Lower lobe of right lung (tissue), 2 donors: ENCODE results near the gene BUD13. TPM values are rescaled to one million over a fixed set of nuclear protein-coding genes. Genes with fewer than 3 reads are reported as not detected.
A peak's percentile ranks its signal among the peaks of the same experiment; 100 is the strongest.
"Not testable (repeated sequence)": the region's sequence is repeated elsewhere in the genome, so short reads cannot be mapped to it uniquely, and the experiment has no call there.

Experiments used
- ATAC-seq, 2 donors: fragments of 200-7000 bp; cut with Tn5 transposase; one replicate each; pipeline ENCODE4 v1.9.1; 2020 to 2022; ENCODE audit warnings: mild to moderate bottlenecking in 2 of 2, moderate library complexity in 2 of 2
- DNase-seq: peaks from one replicate; pipeline ENCODE4 v3.0.0-alpha.2; 2020
- H3K27ac ChIP-seq: fragments of 200-600 bp; one replicate; pipeline ENCODE4 v1.8.0; 2022
- H3K27me3 ChIP-seq: fragments of 200-600 bp; one replicate; pipeline ENCODE4 v1.8.0; 2022; ENCODE audit warnings: low read depth
- H3K36me3 ChIP-seq: fragments of 200-600 bp; one replicate; pipeline ENCODE4 v1.8.0; 2022; ENCODE audit warnings: mild to moderate bottlenecking
- H3K4me1 ChIP-seq: fragments of 200-600 bp; one replicate; pipeline ENCODE4 v1.8.0; 2022
- H3K4me3 ChIP-seq: fragments of 200-600 bp; one replicate; pipeline ENCODE4 v1.8.0; 2022; ENCODE audit warnings: mild to moderate bottlenecking
- H3K9me3 ChIP-seq: fragments of 200-600 bp; one replicate; pipeline ENCODE4 v1.8.0; 2022
- intact Hi-C: fragments of 100-400 bp; cut with DNase I; formaldehyde crosslinking; loops from one replicate; pipeline ENCODE4 v1.11.0; 2022
- total RNA-seq: library from RNA; stranded (reverse); fragmentation: NEBNext Ultra II Directional; extraction: Animal tissue kit (Norgen Biotek cat#: 25700); gene quantifications from one replicate; pipeline ENCODE4 v1.2.1, GENCODE V29; 2021
- TF ChIP-seq, protein P1 (sequence below): fragments of 200-600 bp; IDR thresholded peaks from one replicate; pipeline ENCODE4 v1.8.0; 2022; ENCODE audit warnings: antibody characterized with exemption, mild to moderate bottlenecking
- donor health status: DM: no; HTN: yes; CAD: no; lungs with severe emphysema.

BUD13 gene
- total RNA-seq, 1 donor from 2014 or later, result 15.8 TPM

DNA sequence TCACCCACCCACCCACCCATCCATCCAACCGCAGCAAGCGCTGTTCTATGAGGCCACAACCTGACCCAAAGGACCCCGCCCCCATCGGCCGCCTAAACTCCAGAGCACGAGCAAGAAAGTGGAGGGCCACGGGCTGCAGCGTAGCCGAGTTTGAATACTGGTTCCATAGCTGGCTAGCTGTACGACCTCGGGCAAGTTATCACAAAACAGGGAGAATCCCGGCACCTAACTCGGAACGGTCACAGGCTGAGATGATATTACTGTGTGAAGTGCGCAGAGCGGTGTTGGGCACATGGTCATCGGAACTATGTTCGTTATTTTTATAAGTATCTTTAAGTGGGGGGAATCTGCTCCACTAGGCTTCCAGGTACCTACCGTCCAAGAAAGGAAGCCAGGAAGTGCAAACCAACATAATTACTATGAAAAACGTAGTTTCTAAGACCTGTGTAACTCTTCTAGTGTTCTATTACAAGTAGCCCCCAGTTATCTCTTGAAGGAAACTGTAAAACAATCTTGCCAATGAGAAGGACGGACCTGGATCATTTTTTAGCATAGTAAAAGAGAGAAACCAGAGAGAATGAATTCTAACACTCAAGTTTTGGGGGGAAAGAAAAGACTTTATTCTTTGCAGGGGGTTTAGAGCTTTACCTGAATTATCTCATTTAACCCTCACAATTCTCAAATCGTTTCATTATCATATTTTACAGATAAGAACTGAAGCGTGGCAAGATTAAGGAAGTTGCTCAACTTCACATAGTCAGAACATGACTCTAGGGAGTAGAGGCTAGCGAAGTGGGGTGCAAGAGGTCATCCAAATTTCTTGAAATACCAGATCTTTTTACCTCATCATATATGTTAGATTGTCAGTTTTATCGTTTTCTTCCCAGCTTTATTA is 663 bp upstream of the BUD13 start:
- intact Hi-C loops, result no loop called here
- Histone ChIP-seq H3K4me3 (peak overlapping the region; percentile 76), H3K27ac (peak overlapping the region; percentile 93), H3K9me3 (no peaks in the 10 kb centered on the region), H3K4me1 (peaks cover 24% of the 10 kb centered on the region), H3K36me3 (peaks cover 41% of the 10 kb centered on the region), H3K27me3 (no peaks in the 10 kb centered on the region)
- DNase-seq, result no peak
- TF ChIP-seq, protein P1, sequence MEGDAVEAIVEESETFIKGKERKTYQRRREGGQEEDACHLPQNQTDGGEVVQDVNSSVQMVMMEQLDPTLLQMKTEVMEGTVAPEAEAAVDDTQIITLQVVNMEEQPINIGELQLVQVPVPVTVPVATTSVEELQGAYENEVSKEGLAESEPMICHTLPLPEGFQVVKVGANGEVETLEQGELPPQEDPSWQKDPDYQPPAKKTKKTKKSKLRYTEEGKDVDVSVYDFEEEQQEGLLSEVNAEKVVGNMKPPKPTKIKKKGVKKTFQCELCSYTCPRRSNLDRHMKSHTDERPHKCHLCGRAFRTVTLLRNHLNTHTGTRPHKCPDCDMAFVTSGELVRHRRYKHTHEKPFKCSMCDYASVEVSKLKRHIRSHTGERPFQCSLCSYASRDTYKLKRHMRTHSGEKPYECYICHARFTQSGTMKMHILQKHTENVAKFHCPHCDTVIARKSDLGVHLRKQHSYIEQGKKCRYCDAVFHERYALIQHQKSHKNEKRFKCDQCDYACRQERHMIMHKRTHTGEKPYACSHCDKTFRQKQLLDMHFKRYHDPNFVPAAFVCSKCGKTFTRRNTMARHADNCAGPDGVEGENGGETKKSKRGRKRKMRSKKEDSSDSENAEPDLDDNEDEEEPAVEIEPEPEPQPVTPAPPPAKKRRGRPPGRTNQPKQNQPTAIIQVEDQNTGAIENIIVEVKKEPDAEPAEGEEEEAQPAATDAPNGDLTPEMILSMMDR, result no peak
- peak; percentile 62 to 78 for ATAC-seq

GRCh38 chr11:116771935-116772334 is 852 bp downstream of the BUD13 start:
- H3K27me3 ChIP-seq, result no peaks in the 10 kb centered on the region
- H3K36me3 ChIP-seq, result peaks cover 37% of the 10 kb centered on the region
- intact Hi-C loops, result no loop called here
- H3K27ac ChIP-seq, result peak overlapping the region; percentile 93
- H3K9me3 ChIP-seq, result no peaks in the 10 kb centered on the region
- TF ChIP-seq, protein P1, result no peak
- peaks cover 24% of the 10 kb centered on the region for H3K4me1 ChIP-seq
- no peak for ATAC-seq
- peak overlapping the region; percentile 76 for H3K4me3 ChIP-seq
- DNase-seq, result no peak

GRCh38 chr11:116762132-116762531 is 10.7 kb downstream of the BUD13 start:
- Histone ChIP-seq H3K27me3 (no peaks in the 10 kb centered on the region), H3K27ac (no peak overlapping the region), H3K4me3 (no peak overlapping the region), H3K36me3 (peaks cover 84% of the 10 kb centered on the region), H3K9me3 (no peaks in the 10 kb centered on the region), H3K4me1 (no peaks in the 10 kb centered on the region)
- intact Hi-C loops, result no loop called here
- TF ChIP-seq, protein P1, result no peak
- no peak for DNase-seq
- ATAC-seq, result no peak

DNA sequence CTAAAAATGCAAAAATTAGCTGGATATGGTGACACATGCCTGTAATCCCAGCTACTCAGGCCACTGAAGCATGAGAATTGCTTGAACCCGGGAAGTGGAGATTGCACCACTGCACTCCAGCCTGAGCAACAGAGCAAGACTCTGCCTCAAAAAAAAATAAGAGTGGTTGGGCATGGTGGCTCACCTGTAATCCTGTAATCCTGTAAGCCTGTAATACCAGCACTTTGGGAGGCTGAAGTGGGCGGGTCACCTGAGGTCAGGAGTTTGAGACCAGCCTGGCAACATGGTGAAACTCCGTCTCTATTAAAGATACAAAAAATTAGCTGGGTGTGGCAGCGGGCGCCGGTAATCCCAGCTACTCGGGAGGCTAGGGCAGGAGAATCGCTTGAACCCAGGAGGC is 16.7 kb downstream of the BUD13 start:
- peaks cover 98% of the 10 kb centered on the region for H3K36me3 ChIP-seq
- ATAC-seq, DNase-seq: not testable (repeated sequence)

GRCh38 chr11:116750070-116750718 is 22.6 kb downstream of the BUD13 start:
- intact Hi-C loops, result no loop called here

More for the DNA sequence above, 16.7 kb downstream of the BUD13 start:
- H3K9me3 ChIP-seq, H3K4me1 ChIP-seq, H3K27me3 ChIP-seq, intact Hi-C loops, H3K27ac ChIP-seq, H3K4me3 ChIP-seq: not testable (repeated sequence)

More at GRCh38 chr11:116750070-116750718, 22.6 kb downstream of the BUD13 start:
- DNase-seq (no peak), ATAC-seq (peak; percentile 23 to 26)
- H3K27me3 ChIP-seq, result no peaks in the 10 kb centered on the region
- no peaks in the 10 kb centered on the region for H3K9me3 ChIP-seq
- no peaks in the 10 kb centered on the region for H3K4me1 ChIP-seq
- TF ChIP-seq, protein P1, result no peak
- H3K4me3 ChIP-seq, result no peak overlapping the region
- no peak overlapping the region for H3K27ac ChIP-seq
- H3K36me3 ChIP-seq, result peaks cover 98% of the 10 kb centered on the region
